ENCODE results near the gene ARHGEF28.

The ARHGEF28 gene

GRCh38 chr5:73743161-73743560 is 117.2 kb downstream of the ARHGEF28 start:
- FAIRE-seq: no peak

- FAIRE-seq: no peak
These were observed 119.8 kb downstream of the ARHGEF28 start for GRCh38 chr5:73745836-73746235.

GRCh38 chr5:73746608-73747007 is 120.6 kb downstream of the ARHGEF28 start:
- no peak for FAIRE-seq

GRCh38 chr5:73747696-73748380 is 121.8 kb downstream of the ARHGEF28 start:
- FAIRE-seq: no peak

- peak; percentile 46 for FAIRE-seq
These were observed 122.8 kb downstream of the ARHGEF28 start for GRCh38 chr5:73748510-73749400.

GRCh38 chr5:73749485-73750270 is 123.7 kb downstream of the ARHGEF28 start:
- FAIRE-seq: no peak

GRCh38 chr5:73751254-73751914 is 125.4 kb downstream of the ARHGEF28 start:
- no peak for FAIRE-seq

GRCh38 chr5:73754254-73754653 is 128.3 kb downstream of the ARHGEF28 start:
- FAIRE-seq: no peak

- no peak for FAIRE-seq
These were observed 131.4 kb downstream of the ARHGEF28 start for GRCh38 chr5:73757416-73757815.

GRCh38 chr5:73759771-73760170 is 133.8 kb downstream of the ARHGEF28 start:
- no peak for FAIRE-seq

- FAIRE-seq: no peak
These were observed 137.5 kb downstream of the ARHGEF28 start for GRCh38 chr5:73763300-73764032.

- FAIRE-seq: no peak
These were observed 138.6 kb downstream of the ARHGEF28 start for GRCh38 chr5:73764586-73764985.

GRCh38 chr5:73764996-73765395 is 139.0 kb downstream of the ARHGEF28 start:
- no peak for FAIRE-seq

GRCh38 chr5:73766902-73767301 is 140.9 kb downstream of the ARHGEF28 start:
- no peak for FAIRE-seq

- no peak for FAIRE-seq
These were observed 144.4 kb downstream of the ARHGEF28 start for GRCh38 chr5:73770172-73771025.

- no peak for FAIRE-seq
These were observed 148.9 kb downstream of the ARHGEF28 start for GRCh38 chr5:73774924-73775323.

- no peak for FAIRE-seq
These were observed 150.4 kb downstream of the ARHGEF28 start for GRCh38 chr5:73776405-73776804.

GRCh38 chr5:73777192-73777591 is 151.2 kb downstream of the ARHGEF28 start:
- no peak for FAIRE-seq

- no peak for FAIRE-seq
These were observed 154.5 kb downstream of the ARHGEF28 start for GRCh38 chr5:73780302-73781080.
